OCI-LY3 (cell line): ENCODE measurements around the gene OCRL.

ENCODE experiments used
- H2AFZ ChIP-seq: fragments of 200-600, 300-600 bp; shearing (Covaris generic); 2 replicates; pipeline ENCODE4 v1.6.0; 2014; ENCODE audit warnings: antibody characterized with exemption, low read depth, low read length
- H3K27ac ChIP-seq: fragments of 200-600, 300-600 bp; sonication (generic); 2 replicates; pipeline ENCODE4 v1.5.1; 2014; ENCODE audit warnings: mild to moderate bottlenecking, low read length, moderate library complexity, mixed read lengths
- H3K27me3 ChIP-seq: fragments of 200-600, 300-600 bp; sonication (generic); 2 replicates; pipeline ENCODE4 v1.6.1; 2014; ENCODE audit warnings: low read depth, low read length, mixed read lengths
- H3K36me3 ChIP-seq: fragments of 200-600, 300-600 bp; sonication (generic); replicated peaks from 2 replicates; pipeline ENCODE3; 2014; ENCODE audit warnings: low read depth, low read length, mixed read lengths
- H3K4me1 ChIP-seq: fragments of 300-600, 200-600 bp; sonication (generic); 2 replicates; pipeline ENCODE4 v1.6.1; 2014; ENCODE audit warnings: low read length, mixed read lengths
- H3K4me2 ChIP-seq: fragments of 200-600, 300-600 bp; sonication (generic); 2 replicates; pipeline ENCODE4 v1.6.1; 2014; ENCODE audit warnings: low read length, mixed read lengths
- H3K4me3 ChIP-seq: fragments of 300-600, 200-600 bp; sonication (generic); 2 replicates; pipeline ENCODE4 v1.5.1; 2014; ENCODE audit warnings: antibody characterized with exemption, mild to moderate bottlenecking, low read length, moderate library complexity
- H3K79me2 ChIP-seq: fragments of 300-600, 200-600 bp; shearing (Covaris generic); 2 replicates; pipeline ENCODE4 v1.6.1; 2014; ENCODE audit warnings: mild to moderate bottlenecking, low read length, mixed read lengths
- H3K9ac ChIP-seq: fragments of 300-600, 200-600 bp; shearing (Covaris generic); 2 replicates; pipeline ENCODE4 v1.6.0; 2014; ENCODE audit warnings: mild to moderate bottlenecking, low read length, moderate library complexity
- H3K9me3 ChIP-seq: fragments of 200-600, 300-600 bp; shearing (Covaris generic); 2 replicates; pipeline ENCODE4 v1.6.1; 2014; ENCODE audit warnings: low read length, mixed read lengths; ENCODE audit not compliant: insufficient read depth
- H4K20me1 ChIP-seq: fragments of 200-600, 300-600 bp; sonication (generic); 2 replicates; pipeline ENCODE4 v1.6.1; 2016; ENCODE audit warnings: low read length, mixed read lengths; ENCODE audit not compliant: insufficient read depth
- EZH2phosphoT487 ChIP-seq: fragments of 200-600 bp; shearing (Covaris generic); IDR thresholded peaks from 2 replicates; pipeline ENCODE4 v1.6.1; 2018; ENCODE audit warnings: antibody characterized with exemption, mixed run types, low read depth
- TF ChIP-seq, protein P1 (sequence below): fragments of 200-600, 300-600 bp; sonication (generic); IDR thresholded peaks from 2 replicates; pipeline ENCODE4 v1.5.1; 2014; ENCODE audit warnings: antibody characterized with exemption, low read length, low read depth

Gene OCRL

DNA sequence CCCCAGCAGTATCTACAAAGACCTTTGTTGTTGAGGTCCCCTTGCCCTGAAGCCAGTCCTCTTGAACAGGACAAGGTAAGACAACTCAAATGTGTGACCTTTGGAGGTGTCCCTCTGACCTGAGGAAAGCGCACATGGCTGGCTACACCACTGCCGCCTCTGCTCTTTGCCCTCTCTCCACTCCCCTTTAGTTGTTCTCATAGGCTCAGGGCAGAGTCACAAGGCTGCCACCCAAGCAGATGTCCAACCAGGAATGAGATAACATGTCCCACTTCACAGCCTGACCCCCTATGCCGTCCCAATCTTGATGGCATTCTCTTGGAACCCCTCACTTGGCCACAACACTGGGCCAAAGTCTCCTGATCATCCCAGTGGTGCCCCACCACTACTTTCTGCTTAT lies 68.4 kb downstream of the OCRL start:
- H3K4me1 ChIP-seq: peaks cover 16% of the 10 kb centered on the region
- no peaks in the 10 kb centered on the region for H3K79me2 ChIP-seq
- no peak overlapping the region for H3K27ac ChIP-seq
- H3K9me3 ChIP-seq: no peaks in the 10 kb centered on the region
- no peak overlapping the region for H3K4me2 ChIP-seq
- no peak for TF ChIP-seq EZH2phosphoT487
- TF ChIP-seq, protein P1, sequence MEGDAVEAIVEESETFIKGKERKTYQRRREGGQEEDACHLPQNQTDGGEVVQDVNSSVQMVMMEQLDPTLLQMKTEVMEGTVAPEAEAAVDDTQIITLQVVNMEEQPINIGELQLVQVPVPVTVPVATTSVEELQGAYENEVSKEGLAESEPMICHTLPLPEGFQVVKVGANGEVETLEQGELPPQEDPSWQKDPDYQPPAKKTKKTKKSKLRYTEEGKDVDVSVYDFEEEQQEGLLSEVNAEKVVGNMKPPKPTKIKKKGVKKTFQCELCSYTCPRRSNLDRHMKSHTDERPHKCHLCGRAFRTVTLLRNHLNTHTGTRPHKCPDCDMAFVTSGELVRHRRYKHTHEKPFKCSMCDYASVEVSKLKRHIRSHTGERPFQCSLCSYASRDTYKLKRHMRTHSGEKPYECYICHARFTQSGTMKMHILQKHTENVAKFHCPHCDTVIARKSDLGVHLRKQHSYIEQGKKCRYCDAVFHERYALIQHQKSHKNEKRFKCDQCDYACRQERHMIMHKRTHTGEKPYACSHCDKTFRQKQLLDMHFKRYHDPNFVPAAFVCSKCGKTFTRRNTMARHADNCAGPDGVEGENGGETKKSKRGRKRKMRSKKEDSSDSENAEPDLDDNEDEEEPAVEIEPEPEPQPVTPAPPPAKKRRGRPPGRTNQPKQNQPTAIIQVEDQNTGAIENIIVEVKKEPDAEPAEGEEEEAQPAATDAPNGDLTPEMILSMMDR: no peak
- H4K20me1 ChIP-seq: no peaks in the 10 kb centered on the region
- no peak overlapping the region for H3K4me3 ChIP-seq
- no peak overlapping the region for H3K9ac ChIP-seq
- H3K27me3 ChIP-seq: no peaks in the 10 kb centered on the region
- no peak overlapping the region for H2AFZ ChIP-seq
- H3K36me3 ChIP-seq: no peaks in the 10 kb centered on the region

DNA sequence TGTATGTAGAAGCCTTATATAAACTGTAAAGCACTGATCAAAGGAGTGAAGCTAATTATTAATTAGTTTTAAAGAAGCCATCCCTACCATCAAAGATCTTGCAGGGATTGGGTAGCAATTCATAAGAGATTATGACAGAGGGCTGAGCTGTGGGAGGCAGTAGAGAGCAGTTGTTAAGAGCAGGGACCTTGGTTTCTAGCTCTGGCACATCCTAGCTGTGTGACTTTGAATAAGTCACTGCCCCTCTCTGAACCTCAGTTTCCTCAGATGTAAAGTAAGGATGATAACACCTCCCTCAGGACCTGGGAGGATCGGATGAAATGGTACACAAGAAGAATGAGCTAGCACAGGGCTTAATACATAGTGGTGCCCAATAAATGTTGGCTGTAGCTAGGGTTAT lies 69.3 kb downstream of the OCRL start:
- H3K4me3 ChIP-seq: no peak overlapping the region
- H3K4me2 ChIP-seq: no peak overlapping the region
- no peaks in the 10 kb centered on the region for H4K20me1 ChIP-seq
- H3K27ac ChIP-seq: no peak overlapping the region
- H3K9me3 ChIP-seq: no peaks in the 10 kb centered on the region
- no peak overlapping the region for H3K9ac ChIP-seq
- no peaks in the 10 kb centered on the region for H3K36me3 ChIP-seq
- no peak overlapping the region for H2AFZ ChIP-seq
- H3K79me2 ChIP-seq: no peaks in the 10 kb centered on the region
- TF ChIP-seq EZH2phosphoT487: no peak
- TF ChIP-seq, protein P1: 0 out of 2 replicates have a peak, but pooled peaks have one; percentile 26
- peaks cover 10% of the 10 kb centered on the region for H3K4me1 ChIP-seq
- H3K27me3 ChIP-seq: no peaks in the 10 kb centered on the region

DNA sequence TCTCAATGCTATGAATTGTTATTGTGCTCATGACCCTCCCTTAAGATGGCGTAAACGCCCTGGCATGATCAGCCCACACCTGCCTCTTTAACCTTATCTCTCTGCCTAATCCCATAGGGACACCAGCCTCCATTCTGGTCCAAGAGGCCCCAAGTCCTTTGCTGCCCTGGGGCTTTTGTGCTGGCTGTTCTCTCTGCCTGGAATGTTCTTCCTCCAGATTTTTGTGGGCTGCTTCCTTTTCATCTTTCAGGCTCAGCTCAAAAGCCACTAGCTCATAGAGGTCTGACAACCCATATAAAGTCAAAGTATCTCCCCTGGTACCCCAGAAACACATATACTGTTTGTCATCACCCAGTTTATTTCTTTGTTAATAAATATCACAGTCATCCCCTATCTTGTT lies 72.3 kb downstream of the OCRL start:
- Histone ChIP-seq H3K79me2 (no peaks in the 10 kb centered on the region), H3K9me3 (no peaks in the 10 kb centered on the region), H4K20me1 (no peaks in the 10 kb centered on the region), H2AFZ (no peak overlapping the region), H3K9ac (no peak overlapping the region), H3K27me3 (no peaks in the 10 kb centered on the region), H3K4me3 (no peak overlapping the region), H3K27ac (no peak overlapping the region), H3K4me2 (no peak overlapping the region), H3K4me1 (no peaks in the 10 kb centered on the region), H3K36me3 (no peaks in the 10 kb centered on the region)
- TF ChIP-seq, protein P1: no peak
- TF ChIP-seq EZH2phosphoT487: no peak

DNA sequence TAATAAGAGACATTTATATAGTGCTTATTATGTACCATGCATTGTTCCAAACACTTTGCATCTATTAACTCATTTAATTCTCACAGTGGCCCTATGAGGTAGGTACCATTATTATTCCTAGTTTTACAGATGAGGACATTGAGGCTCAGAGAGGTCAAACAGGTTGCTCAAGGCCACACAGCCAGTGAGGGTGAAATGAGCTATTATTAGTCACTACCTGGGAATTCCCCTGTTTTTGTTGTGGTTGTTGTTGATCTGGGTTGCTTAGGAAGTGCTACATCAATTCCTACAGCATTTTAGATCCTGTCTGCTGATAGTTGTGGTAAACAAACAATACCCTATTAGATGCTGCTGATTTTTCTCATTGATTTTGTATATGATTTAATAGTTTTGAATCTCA lies 73.5 kb downstream of the OCRL start:
- Histone ChIP-seq H3K4me2 (no peak overlapping the region), H4K20me1 (no peaks in the 10 kb centered on the region), H3K27ac (no peak overlapping the region), H3K27me3 (no peaks in the 10 kb centered on the region), H3K9me3 (no peaks in the 10 kb centered on the region), H3K79me2 (no peaks in the 10 kb centered on the region), H2AFZ (no peak overlapping the region), H3K36me3 (no peaks in the 10 kb centered on the region), H3K4me1 (no peaks in the 10 kb centered on the region), H3K4me3 (no peak overlapping the region), H3K9ac (no peak overlapping the region)
- TF ChIP-seq, protein P1: no peak
- TF ChIP-seq EZH2phosphoT487: no peak
